GM12878 (cell line): ENCODE measurements around the gene UVRAG.

Experiments
- FOXM1 ChIP-seq: IDR thresholded peaks from 2 replicates; pipeline ENCODE4 v1.6.1; 2012; ENCODE audit warnings: low read depth, mild to moderate bottlenecking, inconsistent platforms, low read length, moderate library complexity
- POLR2AphosphoS5 ChIP-seq: IDR thresholded peaks from 2 replicates; pipeline ENCODE4 v1.6.1; 2011; ENCODE audit warnings: mild to moderate bottlenecking, low read length, inconsistent platforms
- RBBP5 ChIP-seq: fragments of 200-600 bp; sonication (generic); conservative IDR thresholded peaks from 2 replicates; pipeline ENCODE4 v1.6.1; 2016
- RELA ChIP-seq: fragments of 450-650 bp; IDR thresholded peaks from 2 replicates; pipeline ENCODE4 v1.8.0; 2014; ENCODE audit warnings: borderline replicate concordance; ENCODE audit not compliant: partially characterized antibody

- no peak for TF ChIP-seq FOXM1
- TF ChIP-seq RBBP5: no peak
- TF ChIP-seq POLR2AphosphoS5: no peak
- TF ChIP-seq RELA: no peak
Observed at GRCh38 chr11:75903276-75903675, 88.3 kb downstream of the UVRAG start.
